ENCODE measurements around the gene EVI2B.

DNA sequence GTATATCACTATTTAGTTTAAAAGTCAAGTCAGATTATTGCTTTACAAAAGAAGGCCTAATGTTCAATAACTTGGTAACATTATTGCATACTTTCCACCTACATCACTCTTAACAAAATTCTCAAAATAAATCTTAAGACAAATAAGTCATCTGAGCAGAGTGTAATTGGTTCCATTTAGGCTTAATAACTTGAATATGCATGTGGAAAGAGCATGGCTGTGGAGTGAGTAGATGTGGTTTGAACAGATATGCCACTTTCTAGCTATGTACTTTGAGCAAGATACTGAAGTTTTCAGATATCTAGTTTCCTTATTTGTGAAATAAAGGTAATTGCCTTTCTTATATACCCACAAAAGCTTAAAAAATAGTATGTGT lies 14.3 kb upstream of the EVI2B start:
- TF ChIP-seq, protein P1, sequence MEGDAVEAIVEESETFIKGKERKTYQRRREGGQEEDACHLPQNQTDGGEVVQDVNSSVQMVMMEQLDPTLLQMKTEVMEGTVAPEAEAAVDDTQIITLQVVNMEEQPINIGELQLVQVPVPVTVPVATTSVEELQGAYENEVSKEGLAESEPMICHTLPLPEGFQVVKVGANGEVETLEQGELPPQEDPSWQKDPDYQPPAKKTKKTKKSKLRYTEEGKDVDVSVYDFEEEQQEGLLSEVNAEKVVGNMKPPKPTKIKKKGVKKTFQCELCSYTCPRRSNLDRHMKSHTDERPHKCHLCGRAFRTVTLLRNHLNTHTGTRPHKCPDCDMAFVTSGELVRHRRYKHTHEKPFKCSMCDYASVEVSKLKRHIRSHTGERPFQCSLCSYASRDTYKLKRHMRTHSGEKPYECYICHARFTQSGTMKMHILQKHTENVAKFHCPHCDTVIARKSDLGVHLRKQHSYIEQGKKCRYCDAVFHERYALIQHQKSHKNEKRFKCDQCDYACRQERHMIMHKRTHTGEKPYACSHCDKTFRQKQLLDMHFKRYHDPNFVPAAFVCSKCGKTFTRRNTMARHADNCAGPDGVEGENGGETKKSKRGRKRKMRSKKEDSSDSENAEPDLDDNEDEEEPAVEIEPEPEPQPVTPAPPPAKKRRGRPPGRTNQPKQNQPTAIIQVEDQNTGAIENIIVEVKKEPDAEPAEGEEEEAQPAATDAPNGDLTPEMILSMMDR (IDR thresholded peaks at IDR 0.05): no peak
- TF ChIP-seq EZH2 (IDR thresholded peaks at IDR 0.05) (no peak), EZH2phosphoT487 (IDR thresholded peaks at IDR 0.05) (no peak)
